Mucosa of rectum (tissue), 2 donors: ENCODE data around the gene TMEM63C.
A peak's percentile ranks its signal among the peaks of the same experiment; 100 is the strongest.

Experiments
- H3K27ac ChIP-seq, 2 donors: one replicate each; pipeline ENCODE4 v1.7.0; 2013; ENCODE audit warnings: inconsistent platforms in 2 of 2, low read depth in 2 of 2, low read length in 2 of 2
- H3K27me3 ChIP-seq, 2 donors: one replicate each; pipeline ENCODE4 v1.7.0; 2013; ENCODE audit warnings: low read length in 2 of 2; ENCODE audit not compliant: control insufficient read depth in 2 of 2, insufficient read depth in 2 of 2
- H3K36me3 ChIP-seq, 2 donors: one replicate each; pipeline ENCODE4 v1.7.0; 2013; ENCODE audit warnings: low read length in 2 of 2; ENCODE audit not compliant: control insufficient read depth in 2 of 2, insufficient read depth in 2 of 2
- H3K4me1 ChIP-seq, 2 donors: one replicate each; pipeline ENCODE4 v1.7.0; 2013; ENCODE audit warnings: low read length in 2 of 2, mild to moderate bottlenecking in 1 of 2; ENCODE audit not compliant: control insufficient read depth in 2 of 2, insufficient read depth in 2 of 2
- H3K4me3 ChIP-seq, 2 donors: one replicate each; pipeline ENCODE4 v1.7.0; 2013; ENCODE audit warnings: low read length in 2 of 2
- H3K9ac ChIP-seq, 2 donors: one replicate each; pipeline ENCODE4 v1.7.0; 2013; ENCODE audit warnings: low read length in 2 of 2, low read depth in 1 of 2, mild to moderate bottlenecking in 1 of 2
- H3K9me3 ChIP-seq, 2 donors: one replicate each; pipeline ENCODE4 v1.7.0; 2013; ENCODE audit warnings: low read length in 2 of 2; ENCODE audit not compliant: control insufficient read depth in 2 of 2
- donor health status: healthy.
- donor health status: Normal muscosa, but diverticular disease.

TMEM63C gene

DNA sequence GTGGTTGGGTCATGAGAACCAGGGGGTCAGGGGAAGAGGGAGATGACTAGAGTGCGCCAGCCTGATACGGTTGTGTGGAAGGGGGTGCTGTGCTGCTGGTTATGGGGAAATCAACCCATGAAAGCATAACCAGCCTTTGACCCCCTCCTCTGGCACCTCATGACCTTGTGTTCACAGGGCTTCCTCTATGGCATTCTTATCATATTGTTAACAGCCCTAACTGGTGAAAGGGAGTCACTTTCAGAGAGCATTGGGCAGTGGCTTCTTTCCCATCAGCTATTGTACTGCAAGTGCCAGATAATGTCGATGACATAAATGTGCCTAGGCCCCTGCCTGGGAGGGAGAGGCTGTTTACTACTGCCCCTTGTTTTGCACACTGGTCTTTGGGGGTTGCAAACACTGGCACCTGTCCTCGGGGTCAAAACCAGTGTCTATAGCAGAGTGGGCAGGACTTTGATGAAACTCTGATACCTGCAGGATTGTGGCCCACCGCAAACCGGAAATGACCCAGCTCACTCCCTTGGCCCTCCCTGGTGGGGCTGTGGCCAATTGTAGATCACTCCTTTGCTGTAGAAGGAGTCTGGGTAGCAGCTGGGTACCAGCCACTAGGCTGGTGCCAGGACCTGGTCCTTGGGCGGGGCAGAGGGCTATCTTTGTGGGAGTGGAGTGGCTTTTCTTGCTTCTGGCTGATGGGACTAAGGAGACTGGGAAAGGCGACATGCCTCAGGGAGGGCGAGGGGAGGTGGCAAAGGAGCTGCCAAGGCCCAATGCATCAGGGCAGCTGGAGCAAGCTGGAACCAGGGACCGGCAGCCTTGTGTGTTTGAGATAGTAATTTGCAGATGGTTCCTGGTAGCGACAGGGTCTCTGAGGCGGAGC, 634 bp upstream of the TMEM63C start:
- no peaks in the 10 kb centered on the region for H3K9me3 ChIP-seq
- peaks cover 29 to 33% of the 10 kb centered on the region in 2 donors for H3K4me1 ChIP-seq
- H3K4me3 ChIP-seq, result peak overlapping the region; percentile 71 to 75
- no peak overlapping the region for H3K9ac ChIP-seq
- no peaks in the 10 kb centered on the region for H3K36me3 ChIP-seq
- no peak overlapping the region for H3K27ac ChIP-seq
- H3K27me3 ChIP-seq, result peaks cover 0 to 11% of the 10 kb centered on the region in 2 donors

DNA sequence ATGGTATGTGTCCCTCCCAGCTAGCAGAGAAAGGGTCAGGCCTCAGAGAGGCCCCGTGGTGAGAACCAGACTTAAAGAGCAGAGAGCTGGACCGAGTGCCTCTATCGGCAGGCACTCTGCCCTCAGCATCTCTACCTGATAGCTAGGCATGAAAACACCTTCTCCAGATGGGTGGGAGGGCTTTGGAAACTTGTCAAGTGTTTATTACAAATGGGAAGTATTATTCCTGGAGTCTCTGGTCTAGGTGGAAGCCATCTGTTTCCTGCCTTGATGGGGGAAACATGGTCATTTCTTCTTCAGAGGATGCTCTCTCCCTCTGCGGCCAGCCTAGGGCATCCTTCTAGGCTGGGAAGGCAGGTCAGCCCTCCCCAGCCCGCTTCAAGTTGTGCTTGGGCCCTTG, 2.3 kb downstream of the TMEM63C start:
- H3K27me3 ChIP-seq, result peaks cover 0 to 11% of the 10 kb centered on the region in 2 donors
- no peaks in the 10 kb centered on the region for H3K9me3 ChIP-seq
- H3K36me3 ChIP-seq, result no peaks in the 10 kb centered on the region
- H3K9ac ChIP-seq, result no peak overlapping the region
- H3K4me1 ChIP-seq, result peaks cover 33 to 38% of the 10 kb centered on the region in 2 donors
- H3K27ac ChIP-seq, result peak overlapping the region; percentile 67 to 72
- H3K4me3 ChIP-seq, result peak overlapping the region in 1 of 2 donors; percentile 3

- Histone ChIP-seq H3K4me1 (peaks cover 33 to 38% of the 10 kb centered on the region in 2 donors), H3K4me3 (peak overlapping the region in 1 of 2 donors; percentile 37), H3K9me3 (no peaks in the 10 kb centered on the region), H3K27me3 (peaks cover 0 to 10% of the 10 kb centered on the region in 2 donors), H3K27ac (peak overlapping the region; percentile 78 to 87), H3K36me3 (no peaks in the 10 kb centered on the region), H3K9ac (no peak overlapping the region)
These were observed 2.9 kb downstream of the TMEM63C start for GRCh38 chr14:77184396-77185092.

- H3K36me3 ChIP-seq, result no peaks in the 10 kb centered on the region
- peak overlapping the region in 1 of 2 donors; percentile 37 for H3K4me3 ChIP-seq
- no peak overlapping the region for H3K9ac ChIP-seq
- H3K27ac ChIP-seq, result peak overlapping the region; percentile 78 to 87
- H3K4me1 ChIP-seq, result peaks cover 33 to 38% of the 10 kb centered on the region in 2 donors
- no peaks in the 10 kb centered on the region for H3K9me3 ChIP-seq
- H3K27me3 ChIP-seq, result peaks cover 0 to 6% of the 10 kb centered on the region in 2 donors
These were observed 3.5 kb downstream of the TMEM63C start for GRCh38 chr14:77185093-77185465.

GRCh38 chr14:77186911-77187648, 5.5 kb downstream of the TMEM63C start:
- peaks cover 0 to 6% of the 10 kb centered on the region in 2 donors for H3K27me3 ChIP-seq
- no peak overlapping the region for H3K9ac ChIP-seq
- H3K27ac ChIP-seq, result no peak overlapping the region
- no peaks in the 10 kb centered on the region for H3K36me3 ChIP-seq
- H3K4me1 ChIP-seq, result peaks cover 30 to 36% of the 10 kb centered on the region in 2 donors
- no peak overlapping the region for H3K4me3 ChIP-seq
- H3K9me3 ChIP-seq, result no peaks in the 10 kb centered on the region

DNA sequence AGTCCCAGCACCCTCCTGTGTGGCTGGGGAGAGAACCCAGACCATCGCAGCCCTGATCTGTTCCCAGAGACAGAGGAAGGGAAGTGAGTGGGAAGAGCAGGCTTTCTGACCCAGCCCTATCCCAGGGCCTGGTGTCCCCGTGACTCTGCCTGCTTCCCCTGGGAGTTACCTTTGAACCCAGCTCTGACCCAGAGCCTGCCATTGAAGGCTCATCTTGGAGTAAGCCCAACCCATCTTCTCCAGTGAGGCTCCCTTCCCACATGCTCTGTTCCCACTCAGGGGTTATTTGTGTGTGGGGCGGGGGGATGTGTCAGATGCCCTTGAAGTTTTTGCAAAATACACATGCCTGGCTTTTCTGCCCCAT, 6.0 kb downstream of the TMEM63C start:
- Histone ChIP-seq H3K4me1 (peaks cover 24 to 30% of the 10 kb centered on the region in 2 donors), H3K27ac (no peak overlapping the region), H3K9ac (no peak overlapping the region), H3K9me3 (no peaks in the 10 kb centered on the region), H3K36me3 (no peaks in the 10 kb centered on the region), H3K4me3 (no peak overlapping the region), H3K27me3 (peaks cover 0 to 6% of the 10 kb centered on the region in 2 donors)

GRCh38 chr14:77189479-77189878, 7.9 kb downstream of the TMEM63C start:
- Histone ChIP-seq H3K36me3 (no peaks in the 10 kb centered on the region), H3K27me3 (no peaks in the 10 kb centered on the region)

DNA sequence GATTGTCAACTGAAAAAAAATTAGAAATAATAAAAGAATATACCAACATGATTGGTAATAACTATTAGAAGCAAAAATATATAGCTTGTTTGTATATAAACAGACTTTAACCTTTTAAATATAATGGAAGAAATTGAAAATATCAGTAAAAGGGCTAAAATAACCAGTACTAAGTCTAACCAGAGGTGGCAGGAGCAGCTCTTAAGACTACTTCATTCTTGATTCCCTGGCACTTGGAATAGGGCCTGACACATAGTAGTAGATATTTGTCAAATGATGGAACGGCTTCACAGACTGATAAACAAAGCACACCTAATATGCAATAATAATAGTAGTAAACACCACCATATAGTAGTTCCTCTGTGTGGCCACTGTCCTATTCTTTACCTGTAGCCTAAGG, 9.4 kb downstream of the TMEM63C start:
- Histone ChIP-seq H3K4me3 (no peak overlapping the region), H3K4me1 (peaks cover 0 to 9% of the 10 kb centered on the region in 2 donors), H3K27ac (no peak overlapping the region), H3K36me3 (no peaks in the 10 kb centered on the region), H3K9ac (no peak overlapping the region), H3K27me3 (no peaks in the 10 kb centered on the region), H3K9me3 (no peaks in the 10 kb centered on the region)

More at GRCh38 chr14:77189479-77189878, 7.9 kb downstream of the TMEM63C start:
- Histone ChIP-seq H3K4me1 (peaks cover 13 to 23% of the 10 kb centered on the region in 2 donors), H3K27ac (no peak overlapping the region), H3K4me3 (no peak overlapping the region), H3K9ac (no peak overlapping the region), H3K9me3 (no peaks in the 10 kb centered on the region)

- Histone ChIP-seq H3K27me3 (no peaks in the 10 kb centered on the region), H3K9ac (no peak overlapping the region), H3K4me3 (no peak overlapping the region), H3K4me1 (no peaks in the 10 kb centered on the region), H3K27ac (no peak overlapping the region), H3K36me3 (no peaks in the 10 kb centered on the region), H3K9me3 (no peaks in the 10 kb centered on the region)
These were observed 13.1 kb downstream of the TMEM63C start for GRCh38 chr14:77194706-77195105.

DNA sequence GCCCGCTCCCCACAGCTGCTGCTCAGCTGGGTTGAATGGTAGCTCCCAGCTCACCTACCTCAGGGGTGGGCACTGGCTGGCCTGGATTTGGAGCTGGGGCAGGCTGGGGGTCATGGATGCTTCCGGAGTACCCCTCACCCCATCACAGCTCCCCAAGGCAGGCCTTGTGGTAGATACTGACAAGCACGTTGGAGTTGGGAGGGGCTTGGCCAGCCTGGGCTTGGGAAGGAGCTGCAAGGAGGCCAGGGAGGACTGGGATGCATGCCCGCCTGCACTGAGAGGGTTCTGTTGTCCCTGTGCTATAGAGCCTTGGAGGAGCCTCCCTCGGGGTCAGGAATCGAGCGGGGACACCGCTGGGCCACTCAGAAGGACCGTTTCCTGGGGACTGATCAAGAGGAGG, 14.2 kb downstream of the TMEM63C start:
- H3K27me3 ChIP-seq, result no peaks in the 10 kb centered on the region
- no peak overlapping the region for H3K4me3 ChIP-seq
- H3K4me1 ChIP-seq, result no peaks in the 10 kb centered on the region
- no peaks in the 10 kb centered on the region for H3K9me3 ChIP-seq
- H3K9ac ChIP-seq, result no peak overlapping the region
- no peak overlapping the region for H3K27ac ChIP-seq
- H3K36me3 ChIP-seq, result no peaks in the 10 kb centered on the region
